ENCODE results near the gene ABCE1.
"Not testable (repeated sequence)": the region's sequence is repeated elsewhere in the genome, so short reads cannot be mapped to it uniquely, and the experiment has no call there.

Gene ABCE1

DNA sequence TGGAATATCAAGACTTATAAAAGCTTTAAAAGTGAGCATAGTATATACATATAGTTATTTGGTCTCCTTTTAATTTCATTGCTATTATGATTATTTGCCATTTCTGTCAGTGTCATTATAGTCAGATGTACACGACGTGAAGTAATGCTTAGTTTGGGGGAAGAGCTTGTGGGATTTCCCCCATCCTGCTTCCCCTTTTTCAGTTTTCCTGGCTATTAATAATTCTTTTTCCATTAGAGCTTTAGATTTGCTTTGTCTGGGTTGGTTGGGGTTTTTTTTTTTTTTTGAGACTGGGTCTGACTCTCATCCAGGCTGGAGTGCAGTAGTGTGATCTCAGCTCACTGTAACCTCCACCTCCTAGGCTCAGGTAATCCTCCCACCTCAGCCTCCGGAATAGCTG, 5.4 kb downstream of the ABCE1 start:
- DNase-seq = no peak

DNA sequence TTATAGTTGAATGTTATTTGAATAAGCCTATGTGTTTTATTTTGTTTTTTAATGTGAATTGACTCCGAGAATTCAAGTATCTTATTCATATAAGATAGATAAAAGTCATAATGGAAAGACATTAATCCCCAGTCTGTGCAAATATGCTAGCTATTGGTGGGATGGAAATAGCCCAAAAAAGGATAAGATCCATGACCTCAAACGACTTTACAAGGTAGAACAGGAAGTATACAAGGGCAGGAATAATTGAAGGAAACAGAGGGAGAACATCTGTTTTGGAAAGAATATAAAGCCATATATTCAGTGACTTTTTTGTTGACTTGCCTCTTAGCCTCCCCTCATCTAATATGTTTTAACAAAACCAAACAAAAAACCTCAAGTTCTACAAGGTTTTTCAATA, 9.0 kb downstream of the ABCE1 start:
- DNase-seq = no peak

DNA sequence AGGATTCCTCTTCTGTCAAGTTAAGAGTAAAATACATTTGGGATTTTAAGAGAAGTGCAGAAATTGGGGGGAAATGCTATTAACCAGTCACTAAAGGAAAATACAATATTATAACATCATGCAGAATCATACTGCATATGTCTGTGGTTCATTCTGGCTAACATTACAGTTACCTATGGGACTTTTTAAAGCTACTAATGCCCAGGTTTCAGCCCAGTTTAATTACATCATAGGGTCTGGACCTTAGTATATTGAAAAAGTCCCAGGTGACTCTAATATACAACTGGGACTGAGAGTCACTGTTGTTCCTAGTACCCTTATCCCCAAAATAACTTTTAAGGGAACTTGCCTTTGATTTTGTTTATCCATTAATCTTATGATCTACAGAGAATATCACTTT, 10.0 kb downstream of the ABCE1 start:
- no peak for DNase-seq

GRCh38 chr4:145125396-145125795, 27.3 kb downstream of the ABCE1 start:
- DNase-seq = no peak

- no peak for DNase-seq
Measured at GRCh38 chr4:145130130-145130529, 32.0 kb downstream of the ABCE1 start.

DNA sequence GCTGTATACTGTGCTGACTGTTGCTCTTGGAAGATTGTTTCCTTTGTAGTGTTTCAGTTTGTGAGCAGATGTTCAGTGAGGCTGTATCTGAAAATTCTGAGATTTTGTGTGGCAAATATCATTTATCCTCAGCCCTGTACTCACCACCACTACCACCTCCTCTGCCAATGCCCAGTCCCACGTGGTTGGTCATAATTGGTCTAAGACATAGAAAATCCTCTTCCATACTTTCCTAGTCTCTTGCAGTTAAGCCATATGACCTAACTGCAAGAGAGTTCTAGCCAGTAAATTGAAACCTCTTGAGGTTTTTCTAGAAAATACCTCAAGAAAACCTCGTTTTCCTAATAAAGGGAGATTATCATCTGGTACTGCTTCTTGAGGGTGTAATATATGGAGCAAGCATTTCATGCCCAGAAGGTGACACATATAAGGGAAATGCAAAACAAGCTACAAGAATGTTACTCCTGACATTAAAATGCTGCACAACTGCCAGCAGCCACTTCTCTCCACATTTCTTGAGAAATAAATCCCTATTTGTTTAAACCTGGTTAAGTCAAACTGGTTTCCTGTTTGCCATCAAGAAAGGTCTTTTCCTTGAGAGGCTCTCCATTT, 32.8 kb downstream of the ABCE1 start:
- DNase-seq = no peak

GRCh38 chr4:145131848-145132247, 33.7 kb downstream of the ABCE1 start:
- DNase-seq = no peak

DNA sequence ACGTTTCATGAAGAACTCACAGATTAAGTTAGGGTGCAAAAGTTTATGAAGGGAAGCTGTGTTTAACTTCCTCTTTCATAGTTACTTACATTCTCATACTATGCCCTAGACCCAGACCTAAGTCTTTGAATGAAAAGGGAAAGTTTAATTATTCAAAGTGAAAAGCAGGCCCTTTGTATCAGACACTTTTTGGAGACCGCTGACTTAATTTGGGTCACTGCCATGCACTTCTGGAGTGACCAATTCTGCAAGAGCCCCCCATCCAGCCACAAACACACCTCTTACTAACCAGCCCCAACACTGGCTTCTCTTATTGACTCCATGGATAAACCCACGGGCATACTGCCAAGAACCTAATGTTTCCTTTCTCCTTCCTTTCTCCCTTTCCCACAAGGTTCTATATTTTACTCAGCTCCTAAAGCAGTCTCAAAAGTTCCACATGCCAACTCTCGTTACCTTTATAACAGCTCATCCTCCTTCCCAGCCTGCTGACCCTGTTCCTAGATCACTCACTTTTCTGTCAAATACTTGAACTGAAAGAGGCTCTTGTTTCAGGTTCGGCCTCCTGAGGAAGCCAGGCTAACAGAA, 34.5 kb downstream of the ABCE1 start:
- DNase-seq = no peak

DNA sequence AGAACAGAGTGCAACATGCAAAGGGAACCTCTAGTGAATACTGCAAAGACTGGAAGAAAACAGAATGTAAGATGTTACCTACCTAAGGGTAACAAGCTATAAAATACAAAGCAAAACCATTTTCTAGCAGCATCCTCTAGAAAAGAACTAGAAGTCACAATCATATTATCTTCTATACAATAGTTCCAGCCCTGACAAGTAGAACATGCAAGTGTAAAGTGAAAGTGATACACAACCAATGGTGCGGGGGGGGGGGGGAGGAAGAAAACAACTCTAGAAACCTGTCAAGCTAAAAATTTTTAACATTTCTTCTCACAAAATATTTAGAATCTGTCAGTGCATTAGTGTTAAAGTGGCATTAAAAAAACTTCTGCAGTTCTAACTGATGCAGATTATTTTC, 38.1 kb downstream of the ABCE1 start:
- not testable (repeated sequence) for DNase-seq

DNA sequence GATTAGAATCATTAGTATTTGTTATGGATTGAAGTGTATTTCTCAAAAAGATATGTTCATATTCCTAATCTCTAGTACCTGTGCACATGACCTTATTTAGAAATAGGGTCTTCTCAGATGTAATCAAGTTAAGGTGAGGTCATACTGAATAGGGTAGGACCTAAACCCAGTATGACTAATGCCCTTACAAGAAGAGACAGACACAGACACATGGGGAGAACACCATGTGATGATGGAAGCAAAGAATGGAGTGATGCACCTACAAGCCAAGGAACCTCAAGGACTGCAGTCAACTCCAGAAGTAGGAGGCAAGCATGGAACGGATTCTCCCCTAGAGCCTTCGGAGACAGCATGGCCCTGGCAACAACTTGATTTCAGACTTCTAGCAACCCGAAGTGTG, 50.9 kb downstream of the ABCE1 start:
- DNase-seq = no peak

GRCh38 chr4:145153181-145153903, 55.2 kb downstream of the ABCE1 start:
- no peak for DNase-seq

GRCh38 chr4:145153904-145154298, 55.8 kb downstream of the ABCE1 start:
- DNase-seq = no peak

GRCh38 chr4:145154573-145154972, 56.5 kb downstream of the ABCE1 start:
- no peak for DNase-seq

DNA sequence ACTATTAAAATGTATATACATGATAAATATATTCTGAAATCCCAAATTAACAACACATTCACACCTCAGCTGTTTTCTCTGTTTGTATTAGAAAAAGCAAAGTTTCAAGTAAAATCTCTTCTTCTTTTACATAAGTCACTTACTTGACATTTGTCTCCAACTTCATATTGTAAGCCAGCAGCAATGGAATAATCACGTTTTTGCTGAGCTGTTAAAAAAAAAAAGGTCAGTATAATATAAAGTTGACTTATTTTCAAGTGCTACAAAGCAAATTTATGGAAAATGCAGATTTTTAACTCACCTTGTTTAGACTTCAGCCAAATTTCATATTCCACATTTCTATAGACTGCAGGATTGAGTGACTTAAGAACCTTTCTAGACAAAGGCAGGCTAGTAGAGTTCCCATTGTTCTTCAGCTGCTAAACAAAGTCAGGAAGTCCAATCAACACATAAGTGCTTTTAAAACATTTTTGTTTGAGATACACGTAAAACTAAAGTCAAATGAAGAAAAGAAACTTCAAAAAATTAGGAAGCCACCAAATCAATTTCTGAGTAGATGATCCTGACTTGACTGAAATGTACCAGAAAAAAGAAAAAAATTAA, 57.3 kb downstream of the ABCE1 start:
- no peak for DNase-seq

DNA sequence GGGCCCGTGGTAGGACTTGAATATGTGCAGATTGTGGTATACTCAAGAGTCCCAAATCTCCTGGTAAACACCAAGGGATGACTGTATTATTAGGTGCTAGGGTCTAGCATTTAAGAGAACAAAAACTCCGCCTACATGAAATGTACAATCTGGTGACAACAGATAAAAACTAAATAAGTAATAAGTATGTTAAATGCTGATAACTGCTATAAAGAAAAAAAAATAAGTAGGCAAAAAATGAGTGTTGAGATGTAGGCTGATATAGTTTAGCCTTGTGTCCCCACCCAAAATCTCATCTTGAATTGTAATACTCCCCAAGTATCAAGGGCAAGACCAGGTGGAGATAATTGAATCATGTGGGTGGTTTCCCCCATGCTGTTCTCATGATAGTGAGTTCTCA, 58.9 kb downstream of the ABCE1 start:
- no peak for DNase-seq

DNA sequence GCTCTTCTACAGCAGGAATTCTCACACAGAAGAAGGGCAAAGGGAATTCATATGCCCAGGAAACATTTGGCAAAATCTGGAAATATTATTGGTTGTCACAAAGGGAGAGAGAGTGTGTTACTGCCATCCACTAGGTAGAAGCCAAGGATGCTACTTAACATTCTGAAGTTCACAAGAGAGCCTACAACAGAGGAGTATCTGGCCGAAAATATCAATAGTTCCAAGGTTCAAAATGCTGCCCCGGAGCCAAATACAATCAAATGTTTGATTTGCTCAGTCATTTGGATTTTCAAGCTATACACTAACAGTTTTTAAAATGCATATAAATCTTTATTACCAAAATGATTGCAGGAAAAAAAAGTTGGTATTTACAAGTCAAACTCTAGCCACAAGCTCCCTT, 63.4 kb downstream of the ABCE1 start:
- DNase-seq = no peak

GRCh38 chr4:145167887-145168286, 69.8 kb downstream of the ABCE1 start:
- DNase-seq = no peak

GRCh38 chr4:145168581-145169187, 70.6 kb downstream of the ABCE1 start:
- no peak for DNase-seq

GRCh38 chr4:145170223-145170622, 72.1 kb downstream of the ABCE1 start:
- DNase-seq = no peak

- no peak for DNase-seq
Measured at GRCh38 chr4:145171911-145172310, 73.8 kb downstream of the ABCE1 start.

DNA sequence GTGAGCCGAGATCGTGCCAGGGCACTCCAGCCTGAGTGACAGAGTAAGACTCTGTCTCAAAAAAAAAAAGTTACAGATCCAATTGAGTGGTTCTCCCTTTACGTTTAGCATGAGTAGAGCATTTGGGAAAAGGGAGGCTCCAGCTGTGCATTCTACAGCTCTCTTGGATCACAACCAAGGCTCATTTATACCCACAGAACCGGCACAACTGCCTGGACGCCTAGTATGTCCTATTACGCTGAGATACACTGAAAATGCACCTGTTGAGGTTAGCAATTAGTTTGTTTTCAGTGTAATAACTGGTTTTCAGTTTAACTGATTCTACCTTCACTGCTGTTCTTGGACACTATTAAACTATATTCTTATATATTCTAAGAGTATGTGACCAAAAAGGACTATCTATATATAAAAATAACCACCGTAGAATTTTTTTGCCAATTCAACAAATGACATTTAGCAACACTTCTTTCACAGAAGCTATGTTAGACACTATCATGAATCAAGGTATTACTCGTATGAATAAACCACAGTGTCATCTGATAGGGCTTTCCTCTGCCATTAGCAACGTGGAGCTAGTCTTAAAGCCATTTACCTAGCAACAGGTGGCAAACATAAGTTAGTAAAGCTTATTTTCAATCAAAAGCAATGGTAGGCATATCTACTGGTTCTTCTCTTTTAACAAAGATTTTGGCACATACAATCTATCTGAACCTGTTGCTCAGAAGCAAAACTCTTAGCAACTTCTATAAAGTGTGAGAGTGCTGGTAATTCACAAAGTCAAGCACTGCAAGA, 78.7 kb downstream of the ABCE1 start:
- DNase-seq = no peak

DNA sequence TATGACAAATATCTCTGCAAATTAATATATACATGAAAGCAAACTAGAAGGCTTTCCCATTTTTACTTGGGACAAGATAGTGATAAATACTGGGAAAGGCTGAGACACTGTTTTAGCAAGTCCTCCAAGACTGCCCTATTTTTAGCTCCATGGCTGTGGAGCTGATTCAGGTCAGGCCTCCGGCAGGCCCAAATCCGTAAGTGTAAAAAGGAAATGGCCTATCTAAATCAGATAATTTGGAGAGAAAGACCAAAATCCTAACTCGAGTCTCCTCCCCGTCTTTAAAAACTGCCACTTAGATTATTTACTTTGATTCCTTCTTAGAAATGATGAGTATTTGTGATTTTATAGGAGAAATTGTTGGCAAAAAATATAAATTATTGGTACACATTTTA, 79.4 kb downstream of the ABCE1 start:
- DNase-seq = no peak

Measured in activated naive CD4-positive, alpha-beta T cell treated with Interleukin-2 at 50 U/mL for 16 hours (primary cell).